Activated CD4-positive, CD25-positive, alpha-beta regulatory T cell treated with anti-CD3 and anti-CD28 coated beads, Interleukin-2, amount 50 U/mL, for 16 hours (primary cell): Measurements from ENCODE around the gene TDRKH.

Experiments
- DNase-seq: peaks from one replicate; pipeline ENCODE4 v3.0.0-alpha.2; 2020; ENCODE audit warnings: low read depth, low spot score

TDRKH gene

GRCh38 chr1:151790071-151790939 lies at the start of gene TDRKH:
Gene TDRKH (minus strand): TSS chr1:151790500. CDS start chr1:151783022, 7,478 bp downstream.
- DNase-seq: peak; percentile 96

- peak; percentile 45 for DNase-seq
These were observed 49.4 kb upstream of the TDRKH start, which contains the start of gene C2CD4D for GRCh38 chr1:151839457-151840403. Gene C2CD4D (minus strand): TSS chr1:151839820. CDS start chr1:151838989, 831 bp downstream.

DNA sequence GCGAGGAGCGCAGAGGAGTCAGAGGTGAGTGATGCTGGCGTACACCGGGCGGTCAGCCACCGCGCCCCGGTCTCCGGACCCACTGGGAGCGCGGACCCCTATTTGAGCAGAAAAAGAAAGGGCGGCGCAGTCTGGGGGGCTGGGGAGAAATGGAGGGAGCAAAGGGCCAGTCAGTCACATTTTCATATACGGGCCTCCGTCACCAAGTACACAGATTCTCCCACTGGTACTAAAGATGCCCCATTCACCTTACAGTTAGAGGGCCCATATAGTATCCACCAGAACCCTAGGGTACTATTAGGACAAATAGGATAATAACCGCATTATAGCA lies 48.7 kb upstream of the TDRKH start:
- DNase-seq: no peak

- DNase-seq: no peak
These were observed 48.2 kb upstream of the TDRKH start for GRCh38 chr1:151838222-151839081.

DNA sequence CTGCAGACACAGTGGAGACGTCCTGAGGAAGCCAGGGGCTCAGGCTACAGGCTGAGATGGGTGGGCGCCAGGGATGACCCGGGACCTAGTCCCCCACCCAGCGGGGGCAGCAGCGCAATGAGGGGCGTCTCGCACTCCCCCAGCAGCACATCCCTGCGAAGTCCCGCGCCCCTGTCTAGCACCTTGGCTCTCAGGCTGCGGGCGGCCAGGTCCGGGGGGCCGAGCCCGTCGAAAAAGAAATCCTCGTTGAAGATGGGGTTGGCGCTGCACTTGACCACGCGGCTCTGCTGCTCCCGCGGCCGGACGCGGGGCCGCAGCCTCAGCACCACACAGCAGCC lies 47.6 kb upstream of the TDRKH start:
- no peak for DNase-seq

DNA sequence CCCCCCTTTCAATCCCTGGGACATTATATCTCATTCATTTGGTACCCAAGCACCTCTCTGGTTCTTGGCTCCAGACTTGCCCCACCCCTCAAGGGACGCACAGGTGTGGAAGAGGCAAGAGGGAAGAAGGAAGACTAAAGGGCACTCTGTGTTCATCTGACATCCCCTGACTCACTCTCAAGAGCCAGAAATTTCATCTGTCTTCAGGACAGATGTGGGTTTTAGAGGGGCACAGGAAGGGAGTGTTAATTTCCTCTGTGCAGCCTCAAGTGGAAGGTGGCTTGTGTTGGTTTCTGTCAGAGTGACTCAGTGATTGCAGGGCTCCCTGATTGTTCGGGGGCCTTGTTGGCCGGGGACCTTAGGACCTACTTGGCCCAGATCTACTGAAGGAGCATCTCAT lies 46.9 kb upstream of the TDRKH start:
- no peak for DNase-seq

DNA sequence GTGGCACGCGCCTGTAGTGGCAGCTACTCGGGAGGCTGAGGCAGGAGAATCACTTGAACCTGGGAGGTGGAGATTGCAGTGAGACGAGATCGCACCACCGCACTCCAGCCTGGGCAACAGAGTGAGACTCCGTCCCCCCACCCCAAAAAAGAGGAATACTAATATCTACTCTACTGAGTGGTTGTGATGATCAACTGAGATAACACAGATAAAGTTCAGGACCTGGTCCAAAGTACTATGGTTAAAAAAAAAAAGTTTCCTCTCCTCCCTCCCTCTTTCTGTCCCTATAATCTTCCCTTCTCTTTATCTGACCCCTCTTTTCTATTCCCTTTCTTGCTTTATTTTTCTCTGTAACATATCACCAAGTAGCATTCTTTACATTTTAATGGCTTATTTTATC lies 45.3 kb upstream of the TDRKH start:
- DNase-seq: no peak

DNA sequence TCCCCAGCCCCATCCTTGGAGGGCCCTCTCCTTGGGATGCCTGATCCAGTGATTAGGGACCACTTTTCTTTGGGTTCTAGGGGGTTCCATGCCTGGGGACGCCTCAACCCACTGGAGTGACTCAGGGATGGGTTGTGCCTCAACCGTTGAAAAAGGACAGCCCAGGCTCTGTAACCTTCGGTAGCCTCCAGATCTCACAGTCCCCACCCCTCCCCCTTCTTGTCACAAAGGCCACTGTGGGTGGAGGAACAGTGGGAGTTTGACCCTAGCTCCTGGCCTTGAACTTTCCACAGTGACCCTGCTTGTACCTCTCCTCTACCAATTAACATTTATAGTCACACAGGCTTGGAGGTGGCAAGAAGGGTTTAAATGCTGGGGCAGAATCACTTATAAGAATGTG lies 43.9 kb upstream of the TDRKH start:
- no peak for DNase-seq

GRCh38 chr1:151833172-151833900 lies 43.0 kb upstream of the TDRKH start:
- no peak for DNase-seq

GRCh38 chr1:151832318-151832980 lies 42.1 kb upstream of the TDRKH start:
- no peak for DNase-seq

DNA sequence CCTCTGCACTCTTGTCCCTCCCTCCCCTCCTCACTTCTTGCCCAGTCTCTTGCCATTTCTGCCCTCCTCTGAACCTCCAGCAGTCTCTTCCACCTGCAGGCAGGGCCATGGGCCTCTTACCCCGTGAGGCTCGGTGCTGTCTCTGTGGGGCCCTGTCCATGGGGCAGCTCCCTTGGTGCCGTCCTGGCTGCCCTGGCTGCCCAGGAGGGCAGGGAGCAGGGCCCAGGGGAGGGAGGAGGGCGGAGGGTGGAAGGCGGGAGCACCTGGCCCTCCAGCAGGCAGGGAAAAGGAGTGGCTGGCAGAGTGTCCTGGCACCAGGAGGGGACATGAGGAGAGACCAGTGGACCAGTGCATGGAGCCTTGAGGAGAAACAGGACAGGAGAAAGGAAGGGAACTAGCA lies 41.3 kb upstream of the TDRKH start, which contains the start of gene RORC:
Gene RORC, minus strand, starts transcription at position 198 of the 400 bp plus-strand sequence. Its CDS starts 38 bp downstream, at position 160.
- no peak for DNase-seq

- no peak for DNase-seq
These were observed 40.9 kb upstream of the TDRKH start for GRCh38 chr1:151831256-151831591.

GRCh38 chr1:151830055-151830454 lies 39.8 kb upstream of the TDRKH start:
- DNase-seq: no peak

DNA sequence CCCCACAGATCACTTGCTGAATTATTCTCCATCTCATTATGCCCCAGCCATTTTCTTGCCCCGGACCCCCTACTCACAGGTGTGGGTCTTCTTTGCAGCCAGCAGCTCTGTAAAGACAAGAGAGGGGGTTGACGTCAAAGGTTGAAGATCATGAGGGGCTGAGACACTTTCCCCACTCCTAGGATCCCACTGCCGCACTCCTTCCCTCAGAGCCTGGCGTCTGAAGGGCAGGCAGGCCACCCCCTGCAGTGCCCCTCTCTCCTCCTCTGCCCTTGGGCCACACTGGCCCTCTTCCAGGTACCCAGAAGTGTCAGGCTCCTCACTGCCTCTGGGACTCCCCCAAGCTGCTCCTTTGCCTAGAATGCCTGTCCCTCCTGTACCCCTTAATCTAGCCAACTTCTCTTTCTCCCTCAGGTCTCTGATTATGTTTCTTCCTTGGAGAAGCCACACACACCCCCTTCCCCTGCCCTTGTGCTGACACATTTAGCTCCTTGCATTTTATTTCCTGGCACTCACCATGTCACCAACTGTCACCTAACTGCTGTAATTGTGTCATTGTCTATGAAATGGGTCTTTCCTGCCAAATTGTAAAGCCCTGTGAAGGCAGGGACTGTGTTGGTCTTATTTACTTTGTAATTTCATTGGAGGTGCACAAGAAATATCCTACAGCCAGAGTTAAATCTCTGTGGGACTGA lies 39.2 kb upstream of the TDRKH start:
- DNase-seq: no peak

DNA sequence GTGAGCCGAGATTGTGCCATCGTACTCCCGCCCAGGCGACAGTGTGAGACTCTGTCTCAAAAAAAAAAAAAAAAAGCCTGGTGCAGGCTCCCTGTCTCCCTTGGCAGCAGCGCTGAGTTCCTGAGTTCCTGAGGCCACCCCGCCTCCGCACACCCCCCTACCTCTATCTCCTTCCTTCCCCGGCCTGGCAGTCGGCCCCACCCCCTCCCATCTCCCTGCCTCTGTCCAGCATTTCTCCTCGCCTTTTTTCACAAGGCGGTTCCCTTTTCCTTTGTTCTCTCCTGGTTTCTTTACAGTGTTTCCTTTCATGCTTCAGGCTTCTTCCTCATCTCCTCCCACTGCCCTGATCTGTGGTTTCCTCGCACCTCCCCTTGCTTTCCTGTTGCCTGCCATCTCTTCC lies 38.6 kb upstream of the TDRKH start:
- DNase-seq: no peak

DNA sequence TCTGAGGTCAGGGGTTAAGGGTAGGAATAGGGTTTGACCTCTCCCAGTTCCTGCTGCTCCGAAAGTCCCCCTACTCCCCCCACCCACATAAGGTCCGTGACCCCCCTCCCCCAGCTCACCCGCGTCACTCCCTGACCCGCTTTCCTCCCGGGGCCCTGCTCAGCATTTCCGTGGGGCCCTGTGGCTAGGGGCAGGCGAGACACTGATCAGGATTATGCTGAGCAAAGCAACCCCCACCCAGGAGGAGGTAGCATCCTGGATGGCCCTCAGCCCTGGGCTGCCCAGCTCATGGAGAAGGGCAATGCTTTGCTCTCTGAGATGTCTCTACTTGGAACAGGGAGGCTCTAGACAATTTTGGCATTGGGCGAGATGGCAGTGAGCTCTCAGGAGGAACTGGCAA lies 37.6 kb upstream of the TDRKH start:
- DNase-seq: no peak

DNA sequence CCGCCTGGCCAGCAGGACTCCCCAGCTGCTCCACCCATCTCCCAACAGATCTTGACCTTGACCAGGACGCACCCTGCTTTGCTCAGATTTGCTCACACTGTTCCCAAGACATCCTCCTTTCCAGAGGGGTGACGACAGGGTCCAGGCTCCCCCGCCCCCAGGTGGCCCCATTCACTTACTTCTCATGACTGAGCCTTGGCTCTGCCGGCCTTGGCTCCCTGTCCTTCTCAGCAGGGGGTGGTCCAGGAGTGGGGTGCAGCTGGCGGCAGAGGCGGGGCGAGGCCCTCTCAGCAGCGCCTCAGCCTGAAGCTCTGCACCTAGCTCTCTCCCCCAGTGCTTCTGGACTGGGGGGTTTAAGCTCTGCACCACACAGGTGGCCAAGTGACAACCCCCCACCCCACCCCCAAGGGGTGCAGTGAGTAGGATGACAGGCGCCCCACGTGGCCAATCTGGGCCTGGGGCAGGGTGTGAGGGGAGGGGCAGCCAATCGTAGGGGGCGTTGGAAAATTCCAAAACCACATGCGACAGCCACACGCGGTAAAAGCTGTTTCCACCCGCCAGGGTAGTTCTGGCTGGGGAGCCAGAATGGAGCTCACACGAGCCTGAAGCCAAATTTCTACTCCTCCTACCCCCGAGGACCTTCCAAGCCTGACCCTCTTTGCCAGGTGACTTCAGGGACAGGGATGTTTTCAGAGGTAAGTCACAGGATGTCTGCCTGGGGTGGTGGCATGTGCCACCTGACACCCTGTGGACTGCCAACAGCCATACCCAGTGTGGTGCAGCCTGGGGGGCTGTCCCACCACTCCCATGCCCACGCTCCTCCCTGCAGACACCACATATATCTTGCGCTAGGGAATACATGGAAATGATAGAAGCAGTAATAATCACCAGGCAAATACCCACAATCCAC lies 35.7 kb upstream of the TDRKH start:
- no peak for DNase-seq

GRCh38 chr1:151825204-151825603 lies 34.9 kb upstream of the TDRKH start:
- DNase-seq: no peak

GRCh38 chr1:151823175-151823574 lies 32.9 kb upstream of the TDRKH start:
- no peak for DNase-seq
